ENCODE measurements around the gene USP10.

The USP10 gene

GRCh38 chr16:84778720-84779119 lies 78.9 kb downstream of the USP10 start:
- DNase-seq: no peak

GRCh38 chr16:84780063-84780462 lies 80.3 kb downstream of the USP10 start:
- DNase-seq: no peak

- no peak for DNase-seq
Observed at GRCh38 chr16:84780544-84781376, 81.0 kb downstream of the USP10 start.

- DNase-seq: no peak
Observed at GRCh38 chr16:84782846-84783245, 83.0 kb downstream of the USP10 start.

GRCh38 chr16:84785843-84786581 lies 86.2 kb downstream of the USP10 start:
- DNase-seq: peak; percentile 83

GRCh38 chr16:84786605-84787262 lies 86.9 kb downstream of the USP10 start:
- DNase-seq: no peak

- no peak for DNase-seq
Observed at GRCh38 chr16:84787263-84787622, 87.4 kb downstream of the USP10 start.

- DNase-seq: peak; percentile 70
Observed at GRCh38 chr16:84788920-84789391, 89.2 kb downstream of the USP10 start.

GRCh38 chr16:84789431-84789830 lies 89.6 kb downstream of the USP10 start:
- no peak for DNase-seq

- DNase-seq: no peak
Observed at GRCh38 chr16:84790301-84790700, 90.5 kb downstream of the USP10 start.

GRCh38 chr16:84791088-84791487 lies 91.3 kb downstream of the USP10 start:
- peak; percentile 26 for DNase-seq

- DNase-seq: no peak
Observed at GRCh38 chr16:84791501-84791900, 91.7 kb downstream of the USP10 start.

GRCh38 chr16:84794186-84794585 lies 94.4 kb downstream of the USP10 start:
- no peak for DNase-seq

GRCh38 chr16:84794626-84795025 lies 94.8 kb downstream of the USP10 start:
- DNase-seq: no peak

- no peak for DNase-seq
Observed at GRCh38 chr16:84795329-84796053, 95.7 kb downstream of the USP10 start.

GRCh38 chr16:84800158-84800978 lies 100.6 kb downstream of the USP10 start:
- DNase-seq: peak; percentile 33

GRCh38 chr16:84803146-84803545 lies 103.3 kb downstream of the USP10 start:
- no peak for DNase-seq

GRCh38 chr16:84804326-84804725 lies 104.5 kb downstream of the USP10 start:
- DNase-seq: no peak

GRCh38 chr16:84806256-84806889 lies 106.6 kb downstream of the USP10 start:
- no peak for DNase-seq

- no peak for DNase-seq
Observed at GRCh38 chr16:84806890-84807258, 107.1 kb downstream of the USP10 start.

GRCh38 chr16:84807776-84808175 lies 108.0 kb downstream of the USP10 start:
- DNase-seq: no peak

- DNase-seq: no peak
Observed at GRCh38 chr16:84808826-84809225, 109.0 kb downstream of the USP10 start.
